ENCODE results near the gene CMTM1. TPM values are rescaled to one million over a fixed set of nuclear protein-coding genes. Genes with fewer than 3 reads are reported as not detected.
A peak's percentile ranks its signal among the peaks of the same experiment; 100 is the strongest.
"Not testable (repeated sequence)": the region's sequence is repeated elsewhere in the genome, so short reads cannot be mapped to it uniquely, and the experiment has no call there.

The CMTM1 gene
- total RNA-seq, 2 donors from 2014 or later = 10.1 to 14.4 TPM

DNA sequence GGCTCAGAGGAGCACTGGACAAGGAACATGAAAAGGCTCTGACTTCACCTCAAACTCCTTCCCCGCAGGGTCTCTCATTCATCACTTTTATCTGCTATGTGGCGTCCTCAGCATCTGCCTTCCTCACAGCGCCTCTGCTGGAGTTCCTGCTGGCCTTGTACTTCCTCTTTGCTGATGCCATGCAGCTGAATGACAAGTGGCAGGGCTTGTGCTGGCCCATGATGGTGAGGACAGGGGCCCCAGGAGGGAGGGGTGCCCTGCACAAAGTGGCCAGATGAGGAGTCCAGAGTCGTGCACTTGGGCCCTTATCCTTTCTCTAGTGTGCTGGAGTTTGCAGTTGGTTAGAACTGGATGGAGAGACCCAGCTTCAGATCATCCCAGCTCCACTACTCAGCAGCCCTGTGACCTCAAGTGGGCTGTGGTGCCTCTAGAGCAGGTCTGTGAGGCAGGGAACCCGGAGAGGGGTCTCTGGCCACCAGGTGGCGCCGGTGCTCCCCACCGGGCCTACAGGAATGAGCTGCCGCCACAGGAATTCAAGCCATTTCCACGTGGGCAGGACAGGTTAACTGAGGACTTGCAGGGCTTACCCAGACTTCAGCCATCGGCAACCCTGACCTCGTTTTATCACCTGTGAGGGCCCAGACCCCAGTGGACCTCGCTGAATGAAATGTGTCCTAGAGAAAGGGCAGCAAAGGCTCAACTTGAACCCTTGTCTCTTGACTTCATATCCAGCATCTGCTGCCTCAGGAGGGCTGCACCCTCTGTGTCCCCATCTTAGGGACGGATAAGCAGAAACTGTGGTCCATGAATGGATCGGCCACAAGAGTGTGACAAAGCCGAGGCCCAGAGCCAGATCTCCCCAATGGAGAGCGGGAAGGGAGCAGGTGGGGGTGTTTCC is 42.3 kb downstream of the CMTM1 start:
- DNase-seq (peak; percentile 85 to 89), ATAC-seq (replicated peaks in 1 of 2) (peak; percentile 34 to 39)
- H3K36me3 Mint-ChIP-seq (ENCODE audit: insufficient read depth in 2 of 2) = peaks cover 6 to 14% of the 10 kb centered on the region in 2 donors
- H3K4me1 Mint-ChIP-seq (ENCODE audit: low read depth) = peaks cover 44% of the 10 kb centered on the region
- peak overlapping the region; percentile 45 to 53 for H3K4me3 Mint-ChIP-seq
- H3K27me3 Mint-ChIP-seq (ENCODE audit: low read depth) = no peaks in the 10 kb centered on the region
- H3K9me3 Mint-ChIP-seq = no peaks in the 10 kb centered on the region
- H3K27ac Mint-ChIP-seq = peak overlapping the region; percentile 80

GRCh38 chr16:66609139-66609510 is 42.9 kb downstream of the CMTM1 start:
- no peak overlapping the region for H3K27ac Mint-ChIP-seq
- H3K36me3 Mint-ChIP-seq (ENCODE audit: insufficient read depth in 2 of 2) = peaks cover 3 to 14% of the 10 kb centered on the region in 2 donors
- no peak overlapping the region for H3K4me3 Mint-ChIP-seq
- peaks cover 38% of the 10 kb centered on the region for H3K4me1 Mint-ChIP-seq (ENCODE audit: low read depth)
- H3K9me3 Mint-ChIP-seq = no peaks in the 10 kb centered on the region
- no peaks in the 10 kb centered on the region for H3K27me3 Mint-ChIP-seq (ENCODE audit: low read depth)
- no peak for ATAC-seq (replicated peaks in 1 of 2)
- DNase-seq = no peak

DNA sequence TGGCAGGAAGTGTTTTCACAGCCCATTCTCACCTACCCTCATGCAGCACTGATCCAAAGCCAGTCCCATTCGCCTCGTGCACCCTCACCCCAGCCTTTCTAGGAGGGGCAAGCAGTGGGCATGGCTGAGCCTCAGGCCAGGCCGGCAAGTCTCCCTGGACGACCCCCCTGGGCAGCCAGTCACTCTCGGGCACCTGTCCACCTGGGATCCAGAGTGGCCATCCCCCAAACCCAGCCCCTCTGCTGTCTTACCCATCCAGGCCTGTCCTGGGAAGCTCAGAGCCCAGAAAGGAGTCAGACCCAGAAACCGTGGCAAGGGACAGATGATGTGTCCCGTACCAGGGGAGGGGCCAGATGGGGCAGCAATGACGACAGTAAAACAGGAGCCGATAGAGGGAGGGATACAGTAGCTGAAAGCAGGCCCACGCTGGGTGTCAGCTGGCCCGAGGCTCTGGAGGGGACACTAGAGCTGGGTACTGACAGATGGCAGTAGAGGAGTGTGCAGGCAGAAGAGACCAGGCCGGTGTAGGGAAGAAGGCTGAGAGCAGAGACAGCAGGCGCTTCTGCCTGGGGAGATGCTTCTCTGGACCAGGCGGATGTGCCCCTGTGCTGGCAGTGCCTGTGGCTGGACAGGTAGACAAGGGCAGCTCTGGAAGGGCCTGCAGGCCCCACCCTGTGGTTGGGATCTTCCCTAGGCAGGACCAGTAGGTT is 44.0 kb downstream of the CMTM1 start:
- ATAC-seq (replicated peaks in 1 of 2) = no peak
- no peaks in the 10 kb centered on the region for H3K9me3 Mint-ChIP-seq
- peak overlapping the region; percentile 7 for H3K27ac Mint-ChIP-seq
- no peaks in the 10 kb centered on the region for H3K27me3 Mint-ChIP-seq (ENCODE audit: low read depth)
- H3K36me3 Mint-ChIP-seq (ENCODE audit: insufficient read depth in 2 of 2) = peaks cover 3 to 11% of the 10 kb centered on the region in 2 donors
- no peak overlapping the region for H3K4me3 Mint-ChIP-seq
- DNase-seq = no peak
- peaks cover 37% of the 10 kb centered on the region for H3K4me1 Mint-ChIP-seq (ENCODE audit: low read depth)

- H3K27ac Mint-ChIP-seq; ATAC-seq (replicated peaks in 1 of 2); H3K27me3 Mint-ChIP-seq (ENCODE audit: low read depth); H3K9me3 Mint-ChIP-seq; DNase-seq; H3K4me3 Mint-ChIP-seq: not testable (repeated sequence)
- H3K4me1 Mint-ChIP-seq (ENCODE audit: low read depth) = peaks cover 26% of the 10 kb centered on the region
- H3K36me3 Mint-ChIP-seq (ENCODE audit: insufficient read depth in 2 of 2) = peaks cover 3 to 11% of the 10 kb centered on the region in 2 donors
Observed at GRCh38 chr16:66611911-66612310, 45.7 kb downstream of the CMTM1 start.

- Mint-ChIP-seq H3K4me3 (no peak overlapping the region), H3K27ac (no peak overlapping the region), H3K9me3 (no peaks in the 10 kb centered on the region), H3K27me3 (ENCODE audit: low read depth) (no peaks in the 10 kb centered on the region), H3K4me1 (ENCODE audit: low read depth) (peaks cover 20% of the 10 kb centered on the region), H3K36me3 (ENCODE audit: insufficient read depth in 2 of 2) (peaks cover 3 to 11% of the 10 kb centered on the region in 2 donors)
- no peak for ATAC-seq (replicated peaks in 1 of 2)
- no peak for DNase-seq
Observed at GRCh38 chr16:66612422-66612821, 46.2 kb downstream of the CMTM1 start.

GRCh38 chr16:66614161-66614802 is 48.0 kb downstream of the CMTM1 start:
- H3K4me1 Mint-ChIP-seq (ENCODE audit: low read depth) = peaks cover 5% of the 10 kb centered on the region
- H3K4me3 Mint-ChIP-seq = no peak overlapping the region
- DNase-seq = no peak
- no peak for ATAC-seq (replicated peaks in 1 of 2)
- H3K9me3 Mint-ChIP-seq = no peaks in the 10 kb centered on the region
- peaks cover 2 to 11% of the 10 kb centered on the region in 2 donors for H3K36me3 Mint-ChIP-seq (ENCODE audit: insufficient read depth in 2 of 2)
- H3K27me3 Mint-ChIP-seq (ENCODE audit: low read depth) = no peaks in the 10 kb centered on the region
- no peak overlapping the region for H3K27ac Mint-ChIP-seq

GRCh38 chr16:66616169-66616568 is 49.9 kb downstream of the CMTM1 start:
- H3K4me3 Mint-ChIP-seq = no peak overlapping the region
- H3K36me3 Mint-ChIP-seq (ENCODE audit: insufficient read depth in 2 of 2) = peaks cover 0 to 3% of the 10 kb centered on the region in 2 donors
- ATAC-seq (replicated peaks in 1 of 2) = no peak
- DNase-seq = no peak
- no peaks in the 10 kb centered on the region for H3K9me3 Mint-ChIP-seq
- H3K27ac Mint-ChIP-seq = no peak overlapping the region
- no peaks in the 10 kb centered on the region for H3K4me1 Mint-ChIP-seq (ENCODE audit: low read depth)
- no peaks in the 10 kb centered on the region for H3K27me3 Mint-ChIP-seq (ENCODE audit: low read depth)

- H3K36me3 Mint-ChIP-seq (ENCODE audit: insufficient read depth in 2 of 2) = peaks cover 0 to 3% of the 10 kb centered on the region in 2 donors
- no peak for ATAC-seq (replicated peaks in 1 of 2)
- H3K27ac Mint-ChIP-seq = no peak overlapping the region
- no peaks in the 10 kb centered on the region for H3K9me3 Mint-ChIP-seq
- H3K27me3 Mint-ChIP-seq (ENCODE audit: low read depth) = no peaks in the 10 kb centered on the region
- DNase-seq = no peak
- H3K4me1 Mint-ChIP-seq (ENCODE audit: low read depth) = no peaks in the 10 kb centered on the region
- H3K4me3 Mint-ChIP-seq = no peak overlapping the region
Observed at GRCh38 chr16:66616592-66616991, 50.4 kb downstream of the CMTM1 start.

- Mint-ChIP-seq H3K27me3 (ENCODE audit: low read depth) (no peaks in the 10 kb centered on the region), H3K27ac (no peak overlapping the region), H3K36me3 (ENCODE audit: insufficient read depth in 2 of 2) (peaks cover 0 to 2% of the 10 kb centered on the region in 2 donors), H3K4me1 (ENCODE audit: low read depth) (no peaks in the 10 kb centered on the region), H3K9me3 (no peaks in the 10 kb centered on the region), H3K4me3 (no peak overlapping the region)
- ATAC-seq (replicated peaks in 1 of 2) = no peak
- DNase-seq = no peak
Observed at GRCh38 chr16:66617010-66617434, 50.8 kb downstream of the CMTM1 start.

GRCh38 chr16:66617728-66618127 is 51.5 kb downstream of the CMTM1 start:
- Mint-ChIP-seq H3K36me3 (ENCODE audit: insufficient read depth in 2 of 2) (no peaks in the 10 kb centered on the region), H3K4me1 (ENCODE audit: low read depth) (no peaks in the 10 kb centered on the region), H3K27ac (peak overlapping the region; percentile 16), H3K4me3 (no peak overlapping the region), H3K27me3 (ENCODE audit: low read depth) (no peaks in the 10 kb centered on the region), H3K9me3 (no peaks in the 10 kb centered on the region)
- DNase-seq (no peak), ATAC-seq (replicated peaks in 1 of 2) (no peak)

DNA sequence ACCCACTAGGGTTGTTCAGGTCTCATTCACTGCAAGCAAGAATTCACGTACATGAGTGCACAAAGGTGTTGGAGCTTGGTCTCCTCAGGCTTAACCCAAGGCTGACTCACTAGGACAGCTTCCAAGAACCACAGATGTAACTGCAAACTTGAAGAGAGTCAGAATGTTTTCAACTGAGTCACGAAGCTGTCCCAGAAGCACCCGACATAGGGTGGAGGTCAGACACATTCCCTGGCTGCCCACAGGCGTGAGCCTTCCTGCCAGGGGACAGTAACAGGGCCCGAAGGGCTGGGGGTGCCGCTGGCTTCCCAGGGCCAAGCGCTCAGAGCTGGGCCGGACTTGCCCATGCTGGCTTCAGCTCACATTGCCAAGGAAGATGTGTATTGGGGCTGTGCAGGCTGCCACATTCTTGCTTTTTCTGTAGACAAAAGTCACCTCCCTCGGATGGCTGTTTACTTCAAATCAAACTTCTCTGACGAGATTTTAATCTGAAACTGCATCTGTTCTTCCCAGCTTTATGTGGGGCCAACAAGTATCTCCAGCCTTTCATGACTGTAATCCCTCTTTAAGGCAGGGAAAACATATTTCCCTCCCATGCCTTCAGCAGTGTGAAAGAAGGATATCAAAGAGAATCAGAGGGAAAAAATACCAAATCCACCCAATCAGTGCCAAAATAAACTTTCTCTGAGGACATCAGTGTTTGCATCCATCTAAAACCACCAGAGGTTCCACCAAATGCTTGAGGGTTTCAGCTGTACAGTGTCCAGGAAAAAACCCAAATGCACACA is 52.5 kb downstream of the CMTM1 start:
- H3K27me3 Mint-ChIP-seq (ENCODE audit: low read depth) = no peaks in the 10 kb centered on the region
- no peak for DNase-seq
- no peak overlapping the region for H3K27ac Mint-ChIP-seq
- H3K4me3 Mint-ChIP-seq = no peak overlapping the region
- peak; percentile 20 to 60 for ATAC-seq (replicated peaks in 1 of 2)
- H3K9me3 Mint-ChIP-seq = no peaks in the 10 kb centered on the region
- no peaks in the 10 kb centered on the region for H3K36me3 Mint-ChIP-seq (ENCODE audit: insufficient read depth in 2 of 2)
- H3K4me1 Mint-ChIP-seq (ENCODE audit: low read depth) = no peaks in the 10 kb centered on the region

- Mint-ChIP-seq H3K9me3 (no peaks in the 10 kb centered on the region), H3K27me3 (ENCODE audit: low read depth) (no peaks in the 10 kb centered on the region)
Observed at GRCh38 chr16:66619534-66620428, 53.5 kb downstream of the CMTM1 start.

More at GRCh38 chr16:66619534-66620428, 53.5 kb downstream of the CMTM1 start:
- ATAC-seq (replicated peaks in 1 of 2) = no peak
- Mint-ChIP-seq H3K4me3 (no peak overlapping the region), H3K27ac (peak overlapping the region; percentile 21), H3K4me1 (ENCODE audit: low read depth) (no peaks in the 10 kb centered on the region), H3K36me3 (ENCODE audit: insufficient read depth in 2 of 2) (no peaks in the 10 kb centered on the region)
- DNase-seq = no peak
